Ishikawa (cell line): ENCODE measurements around the gene NPAS3.

Experiments
- CEBPB ChIP-seq: IDR thresholded peaks from 2 replicates; pipeline ENCODE4 v1.6.1; 2012
- CREB1 ChIP-seq: IDR thresholded peaks from 2 replicates; pipeline ENCODE4 v1.6.1; 2012; ENCODE audit warnings: low read depth
- EGR1 ChIP-seq: IDR thresholded peaks from 2 replicates; pipeline ENCODE4 v1.6.1; 2012
- EP300 ChIP-seq: IDR thresholded peaks from 2 replicates; pipeline ENCODE4 v1.6.1; 2012; ENCODE audit warnings: borderline replicate concordance
- FOXM1 ChIP-seq: IDR thresholded peaks from 2 replicates; pipeline ENCODE4 v1.6.1; 2012; ENCODE audit warnings: low read depth, borderline replicate concordance
- MAX ChIP-seq: IDR thresholded peaks from 2 replicates; pipeline ENCODE4 v1.6.1; 2012
- NFIC ChIP-seq: IDR thresholded peaks from 2 replicates; pipeline ENCODE4 v1.6.1; 2012
- RAD21 ChIP-seq: IDR thresholded peaks from 2 replicates; pipeline ENCODE4 v1.6.1; 2012; ENCODE audit warnings: low read depth
- TAF1 ChIP-seq: IDR thresholded peaks from 2 replicates; pipeline ENCODE4 v1.6.1; 2012; ENCODE audit warnings: low read depth, mild to moderate bottlenecking
- TCF12 ChIP-seq: IDR thresholded peaks from 2 replicates; pipeline ENCODE4 v1.6.1; 2012; ENCODE audit warnings: low read depth
- TEAD4 ChIP-seq: IDR thresholded peaks from 2 replicates; pipeline ENCODE4 v1.6.1; 2012
- YY1 ChIP-seq: IDR thresholded peaks from 2 replicates; pipeline ENCODE4 v1.6.1; 2012; ENCODE audit warnings: low read depth
- ZBTB7A ChIP-seq: IDR thresholded peaks from 2 replicates; pipeline ENCODE4 v1.6.1; 2012; ENCODE audit warnings: low read depth
- TF ChIP-seq, protein P1 (sequence below): IDR thresholded peaks from 2 replicates; pipeline ENCODE4 v1.6.1; 2012
- TF ChIP-seq, protein P2 (sequence below): IDR thresholded peaks from 2 replicates; pipeline ENCODE4 v1.6.1; 2012; ENCODE audit warnings: low read depth, mild to moderate bottlenecking

Gene NPAS3

GRCh38 chr14:33563191-33563900 is 624.7 kb downstream of the NPAS3 start:
- TF ChIP-seq ZBTB7A = no peak
- TF ChIP-seq YY1 = no peak
- TF ChIP-seq MAX = no peak
- TF ChIP-seq RAD21 = no peak
- TF ChIP-seq EGR1 = no peak

- TF ChIP-seq TEAD4 (no peak), ZBTB7A (no peak), NFIC (no peak), YY1 (no peak), TAF1 (no peak), CREB1 (no peak), MAX (no peak), EP300 (no peak), EGR1 (no peak)
These were observed 625.2 kb downstream of the NPAS3 start for GRCh38 chr14:33563901-33564197.

DNA sequence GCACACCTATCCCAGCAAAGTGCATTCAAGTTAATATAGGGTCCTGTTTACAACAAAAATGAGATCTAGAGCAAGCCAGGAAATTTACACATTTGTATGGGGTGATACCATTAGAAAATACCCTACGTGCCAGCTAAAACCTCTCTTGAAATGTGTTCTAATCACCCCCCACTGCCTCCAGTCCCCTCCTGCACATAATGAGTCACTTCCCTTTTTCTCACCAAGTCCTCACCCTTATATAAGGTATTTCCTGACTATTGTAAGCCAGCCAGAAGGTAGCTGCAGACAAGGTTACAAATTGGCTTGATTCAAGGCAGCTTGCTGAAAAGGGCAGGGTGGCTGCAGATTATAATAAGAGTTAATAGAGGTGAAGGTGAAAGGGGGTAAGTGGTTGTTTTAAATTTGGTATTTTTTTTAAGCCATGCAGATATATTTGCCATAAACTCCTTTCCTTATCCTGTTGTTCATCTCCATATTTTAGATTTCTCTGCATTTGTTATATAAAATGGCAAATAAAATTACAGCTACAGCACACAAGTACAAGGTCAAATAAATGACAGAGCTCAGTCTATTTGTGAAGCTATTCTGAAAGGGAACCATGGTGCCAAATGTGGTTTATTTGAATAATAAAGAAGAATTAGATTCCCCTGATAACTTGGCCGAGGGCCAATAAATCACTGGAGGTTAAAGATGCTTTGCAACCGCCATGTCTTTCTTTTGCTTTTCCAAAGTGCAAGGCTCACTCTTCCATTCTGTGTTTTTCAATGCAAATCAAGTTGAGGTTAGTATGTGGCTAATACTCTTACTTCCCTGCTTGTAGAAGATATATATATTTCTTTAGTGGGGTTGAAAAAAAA is 626.3 kb downstream of the NPAS3 start:
- TF ChIP-seq EGR1 = no peak
- TF ChIP-seq TCF12 = 0 out of 2 replicates have a peak, but pooled peaks have one; percentile 28
- TF ChIP-seq EP300 = peak; percentile 55; the same call in 1 of the 2 replicates
- 0 out of 2 replicates have a peak, but pooled peaks have one; percentile 30 for TF ChIP-seq NFIC
- no peak for TF ChIP-seq CREB1
- TF ChIP-seq, protein P1, sequence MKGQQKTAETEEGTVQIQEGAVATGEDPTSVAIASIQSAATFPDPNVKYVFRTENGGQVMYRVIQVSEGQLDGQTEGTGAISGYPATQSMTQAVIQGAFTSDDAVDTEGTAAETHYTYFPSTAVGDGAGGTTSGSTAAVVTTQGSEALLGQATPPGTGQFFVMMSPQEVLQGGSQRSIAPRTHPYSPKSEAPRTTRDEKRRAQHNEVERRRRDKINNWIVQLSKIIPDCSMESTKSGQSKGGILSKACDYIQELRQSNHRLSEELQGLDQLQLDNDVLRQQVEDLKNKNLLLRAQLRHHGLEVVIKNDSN = no peak

GRCh38 chr14:33566082-33566481 is 627.4 kb downstream of the NPAS3 start:
- TF ChIP-seq FOXM1 = no peak
- no peak for TF ChIP-seq CEBPB
- no peak for TF ChIP-seq NFIC
- no peak for TF ChIP-seq YY1
- no peak for TF ChIP-seq EGR1
- no peak for TF ChIP-seq EP300
- no peak for TF ChIP-seq RAD21
- no peak for TF ChIP-seq TEAD4
- TF ChIP-seq MAX = no peak
- no peak for TF ChIP-seq TCF12
- no peak for TF ChIP-seq CREB1
- TF ChIP-seq, protein P2, sequence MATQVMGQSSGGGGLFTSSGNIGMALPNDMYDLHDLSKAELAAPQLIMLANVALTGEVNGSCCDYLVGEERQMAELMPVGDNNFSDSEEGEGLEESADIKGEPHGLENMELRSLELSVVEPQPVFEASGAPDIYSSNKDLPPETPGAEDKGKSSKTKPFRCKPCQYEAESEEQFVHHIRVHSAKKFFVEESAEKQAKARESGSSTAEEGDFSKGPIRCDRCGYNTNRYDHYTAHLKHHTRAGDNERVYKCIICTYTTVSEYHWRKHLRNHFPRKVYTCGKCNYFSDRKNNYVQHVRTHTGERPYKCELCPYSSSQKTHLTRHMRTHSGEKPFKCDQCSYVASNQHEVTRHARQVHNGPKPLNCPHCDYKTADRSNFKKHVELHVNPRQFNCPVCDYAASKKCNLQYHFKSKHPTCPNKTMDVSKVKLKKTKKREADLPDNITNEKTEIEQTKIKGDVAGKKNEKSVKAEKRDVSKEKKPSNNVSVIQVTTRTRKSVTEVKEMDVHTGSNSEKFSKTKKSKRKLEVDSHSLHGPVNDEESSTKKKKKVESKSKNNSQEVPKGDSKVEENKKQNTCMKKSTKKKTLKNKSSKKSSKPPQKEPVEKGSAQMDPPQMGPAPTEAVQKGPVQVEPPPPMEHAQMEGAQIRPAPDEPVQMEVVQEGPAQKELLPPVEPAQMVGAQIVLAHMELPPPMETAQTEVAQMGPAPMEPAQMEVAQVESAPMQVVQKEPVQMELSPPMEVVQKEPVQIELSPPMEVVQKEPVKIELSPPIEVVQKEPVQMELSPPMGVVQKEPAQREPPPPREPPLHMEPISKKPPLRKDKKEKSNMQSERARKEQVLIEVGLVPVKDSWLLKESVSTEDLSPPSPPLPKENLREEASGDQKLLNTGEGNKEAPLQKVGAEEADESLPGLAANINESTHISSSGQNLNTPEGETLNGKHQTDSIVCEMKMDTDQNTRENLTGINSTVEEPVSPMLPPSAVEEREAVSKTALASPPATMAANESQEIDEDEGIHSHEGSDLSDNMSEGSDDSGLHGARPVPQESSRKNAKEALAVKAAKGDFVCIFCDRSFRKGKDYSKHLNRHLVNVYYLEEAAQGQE = no peak
- TF ChIP-seq, protein P1 = no peak

DNA sequence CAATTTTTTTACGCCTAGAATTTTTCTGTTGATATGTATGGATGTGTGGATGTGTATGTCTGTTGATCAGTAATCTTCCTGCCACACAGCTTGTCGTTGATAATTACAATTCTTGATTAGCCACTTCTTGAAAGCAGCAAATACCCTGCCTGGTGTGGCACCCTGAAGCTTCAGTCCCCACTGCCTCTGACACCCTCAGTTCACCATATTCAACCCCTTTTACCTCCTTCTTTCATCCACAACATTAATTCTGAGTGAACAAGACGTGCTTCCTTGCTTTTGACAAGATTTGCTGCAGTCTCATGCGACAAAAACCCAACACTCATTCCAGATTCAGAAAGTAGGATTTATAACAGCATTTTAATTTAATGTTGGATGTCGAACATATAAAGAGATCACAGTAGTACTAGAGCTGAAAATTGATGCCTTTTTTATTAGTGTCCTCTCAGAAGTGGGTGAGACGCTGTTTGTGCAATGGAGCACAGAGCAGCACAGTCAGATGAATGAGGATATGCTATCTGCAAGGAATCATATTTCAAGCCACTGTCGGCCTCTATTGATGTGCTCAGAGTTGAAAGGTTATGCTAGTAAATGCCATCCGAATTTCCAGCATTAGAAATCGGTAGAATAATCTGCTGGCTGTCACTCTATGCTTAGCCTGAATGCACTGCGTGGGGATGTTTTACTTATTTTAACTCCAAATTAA is 628.5 kb downstream of the NPAS3 start:
- no peak for TF ChIP-seq ZBTB7A
- no peak for TF ChIP-seq MAX
- TF ChIP-seq, protein P2 = no peak
- no peak for TF ChIP-seq CREB1
- TF ChIP-seq TEAD4 = no peak
- no peak for TF ChIP-seq CEBPB
- TF ChIP-seq FOXM1 = no peak
- no peak for TF ChIP-seq TCF12
- TF ChIP-seq YY1 = no peak
- no peak for TF ChIP-seq NFIC
